Ishikawa (cell line): ENCODE measurements around the gene MORC2.

Experiments used
- CEBPB ChIP-seq: IDR thresholded peaks from 2 replicates; pipeline ENCODE4 v1.6.1; 2012
- CREB1 ChIP-seq: IDR thresholded peaks from 2 replicates; pipeline ENCODE4 v1.6.1; 2012; ENCODE audit warnings: low read depth
- EGR1 ChIP-seq: IDR thresholded peaks from 2 replicates; pipeline ENCODE4 v1.6.1; 2012
- EP300 ChIP-seq: IDR thresholded peaks from 2 replicates; pipeline ENCODE4 v1.6.1; 2012; ENCODE audit warnings: borderline replicate concordance
- FOXM1 ChIP-seq: IDR thresholded peaks from 2 replicates; pipeline ENCODE4 v1.6.1; 2012; ENCODE audit warnings: low read depth, borderline replicate concordance
- NFIC ChIP-seq: IDR thresholded peaks from 2 replicates; pipeline ENCODE4 v1.6.1; 2012
- RAD21 ChIP-seq: IDR thresholded peaks from 2 replicates; pipeline ENCODE4 v1.6.1; 2012; ENCODE audit warnings: low read depth
- TAF1 ChIP-seq: IDR thresholded peaks from 2 replicates; pipeline ENCODE4 v1.6.1; 2012; ENCODE audit warnings: low read depth, mild to moderate bottlenecking
- TCF12 ChIP-seq: IDR thresholded peaks from 2 replicates; pipeline ENCODE4 v1.6.1; 2012; ENCODE audit warnings: low read depth
- TEAD4 ChIP-seq: IDR thresholded peaks from 2 replicates; pipeline ENCODE4 v1.6.1; 2012
- YY1 ChIP-seq: IDR thresholded peaks from 2 replicates; pipeline ENCODE4 v1.6.1; 2012; ENCODE audit warnings: low read depth
- ZBTB7A ChIP-seq: IDR thresholded peaks from 2 replicates; pipeline ENCODE4 v1.6.1; 2012; ENCODE audit warnings: low read depth
- TF ChIP-seq, protein P1 (sequence below): IDR thresholded peaks from 2 replicates; pipeline ENCODE4 v1.6.1; 2012; ENCODE audit warnings: low read depth, mild to moderate bottlenecking
- TF ChIP-seq, protein P2 (sequence below): IDR thresholded peaks from 2 replicates; pipeline ENCODE4 v1.6.1; 2012
- TF ChIP-seq, protein P3 (sequence below): IDR thresholded peaks from 2 replicates; pipeline ENCODE4 v1.6.1; 2012

MORC2 gene

DNA sequence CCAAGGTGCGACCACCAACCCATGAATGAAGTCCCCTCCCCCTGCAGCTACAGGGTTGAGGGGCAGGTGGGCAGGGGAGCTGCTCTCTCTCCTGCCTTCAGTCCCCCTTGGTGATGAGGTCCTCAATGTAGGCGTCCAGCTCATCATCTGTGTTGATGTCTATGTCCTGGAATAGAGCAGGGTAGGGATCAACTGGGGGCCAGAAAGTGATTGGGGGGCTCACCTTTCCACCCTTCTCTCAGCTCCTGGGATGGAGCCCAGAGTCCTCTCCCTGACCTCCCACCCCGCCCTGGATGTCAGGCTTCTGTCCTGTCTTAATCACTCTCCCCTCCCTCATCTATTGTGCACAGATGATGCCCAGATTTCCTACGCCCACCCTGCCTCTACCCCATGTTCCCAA lies 41.9 kb downstream of the MORC2 start:
- TF ChIP-seq NFIC (no peak), TCF12 (no peak), ZBTB7A (no peak), EP300 (no peak), YY1 (no peak), TEAD4 (no peak), FOXM1 (no peak), RAD21 (no peak), TAF1 (no peak), CEBPB (no peak), EGR1 (no peak)
- TF ChIP-seq, protein P1, sequence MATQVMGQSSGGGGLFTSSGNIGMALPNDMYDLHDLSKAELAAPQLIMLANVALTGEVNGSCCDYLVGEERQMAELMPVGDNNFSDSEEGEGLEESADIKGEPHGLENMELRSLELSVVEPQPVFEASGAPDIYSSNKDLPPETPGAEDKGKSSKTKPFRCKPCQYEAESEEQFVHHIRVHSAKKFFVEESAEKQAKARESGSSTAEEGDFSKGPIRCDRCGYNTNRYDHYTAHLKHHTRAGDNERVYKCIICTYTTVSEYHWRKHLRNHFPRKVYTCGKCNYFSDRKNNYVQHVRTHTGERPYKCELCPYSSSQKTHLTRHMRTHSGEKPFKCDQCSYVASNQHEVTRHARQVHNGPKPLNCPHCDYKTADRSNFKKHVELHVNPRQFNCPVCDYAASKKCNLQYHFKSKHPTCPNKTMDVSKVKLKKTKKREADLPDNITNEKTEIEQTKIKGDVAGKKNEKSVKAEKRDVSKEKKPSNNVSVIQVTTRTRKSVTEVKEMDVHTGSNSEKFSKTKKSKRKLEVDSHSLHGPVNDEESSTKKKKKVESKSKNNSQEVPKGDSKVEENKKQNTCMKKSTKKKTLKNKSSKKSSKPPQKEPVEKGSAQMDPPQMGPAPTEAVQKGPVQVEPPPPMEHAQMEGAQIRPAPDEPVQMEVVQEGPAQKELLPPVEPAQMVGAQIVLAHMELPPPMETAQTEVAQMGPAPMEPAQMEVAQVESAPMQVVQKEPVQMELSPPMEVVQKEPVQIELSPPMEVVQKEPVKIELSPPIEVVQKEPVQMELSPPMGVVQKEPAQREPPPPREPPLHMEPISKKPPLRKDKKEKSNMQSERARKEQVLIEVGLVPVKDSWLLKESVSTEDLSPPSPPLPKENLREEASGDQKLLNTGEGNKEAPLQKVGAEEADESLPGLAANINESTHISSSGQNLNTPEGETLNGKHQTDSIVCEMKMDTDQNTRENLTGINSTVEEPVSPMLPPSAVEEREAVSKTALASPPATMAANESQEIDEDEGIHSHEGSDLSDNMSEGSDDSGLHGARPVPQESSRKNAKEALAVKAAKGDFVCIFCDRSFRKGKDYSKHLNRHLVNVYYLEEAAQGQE = no peak
- TF ChIP-seq, protein P2, sequence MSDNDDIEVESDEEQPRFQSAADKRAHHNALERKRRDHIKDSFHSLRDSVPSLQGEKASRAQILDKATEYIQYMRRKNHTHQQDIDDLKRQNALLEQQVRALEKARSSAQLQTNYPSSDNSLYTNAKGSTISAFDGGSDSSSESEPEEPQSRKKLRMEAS = no peak
- TF ChIP-seq, protein P3, sequence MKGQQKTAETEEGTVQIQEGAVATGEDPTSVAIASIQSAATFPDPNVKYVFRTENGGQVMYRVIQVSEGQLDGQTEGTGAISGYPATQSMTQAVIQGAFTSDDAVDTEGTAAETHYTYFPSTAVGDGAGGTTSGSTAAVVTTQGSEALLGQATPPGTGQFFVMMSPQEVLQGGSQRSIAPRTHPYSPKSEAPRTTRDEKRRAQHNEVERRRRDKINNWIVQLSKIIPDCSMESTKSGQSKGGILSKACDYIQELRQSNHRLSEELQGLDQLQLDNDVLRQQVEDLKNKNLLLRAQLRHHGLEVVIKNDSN = no peak

DNA sequence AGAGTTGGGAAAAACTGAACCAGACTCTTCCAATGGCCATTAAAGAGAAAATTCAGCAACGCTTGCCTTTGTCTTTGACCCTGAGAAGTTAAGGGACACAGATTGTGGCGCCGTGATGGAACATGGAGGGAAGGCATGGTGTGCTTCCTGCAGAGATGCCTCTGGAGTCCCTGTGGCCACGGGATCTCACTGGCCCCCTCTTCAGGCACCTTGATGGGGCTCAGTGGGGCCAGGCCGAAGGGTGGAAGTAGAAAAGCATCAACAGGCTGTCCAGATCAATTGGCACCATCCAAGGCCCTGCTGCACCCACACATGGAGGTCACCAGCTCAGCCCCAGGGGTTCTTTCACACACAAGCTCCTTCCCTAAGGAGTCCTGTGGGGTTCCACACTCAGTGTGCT lies 42.9 kb downstream of the MORC2 start:
- TF ChIP-seq, protein P1 = no peak

DNA sequence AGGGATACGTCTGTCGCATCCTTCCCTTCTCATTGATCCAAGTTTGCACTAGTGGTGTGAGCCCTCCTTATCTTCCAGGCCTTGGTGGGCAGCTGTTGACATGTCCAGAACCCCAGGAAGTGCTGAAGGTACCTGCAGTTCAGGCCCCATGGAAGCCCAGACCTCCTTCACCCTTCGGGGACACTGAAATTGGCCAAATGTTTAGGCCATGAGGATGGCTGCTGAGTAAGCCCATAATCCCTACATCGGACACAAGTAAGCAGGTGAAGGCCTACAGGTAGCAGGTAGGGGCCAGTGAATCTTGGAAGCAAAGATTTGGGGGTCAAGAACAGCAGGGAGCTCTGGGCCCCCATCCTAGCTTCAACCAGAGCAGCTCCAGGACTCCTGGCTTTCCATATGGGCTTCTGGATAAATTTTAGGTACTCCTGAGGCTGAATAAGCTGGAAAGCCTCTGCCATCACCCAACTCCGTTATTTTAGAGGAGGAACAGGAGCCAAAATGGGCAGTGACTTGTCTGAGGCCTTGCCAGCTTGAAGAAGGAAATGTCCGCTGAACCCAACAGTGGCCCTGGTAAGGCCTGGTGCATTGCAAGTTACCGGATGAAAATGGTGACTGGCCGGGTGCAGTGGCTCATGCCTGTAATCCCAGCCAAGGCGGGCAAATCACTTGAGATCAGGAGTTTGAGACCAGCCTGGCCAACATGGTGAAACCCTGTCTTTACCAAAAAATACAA lies 45.2 kb downstream of the MORC2 start:
- TF ChIP-seq EP300 (no peak), TCF12 (no peak), EGR1 (no peak), YY1 (no peak), TAF1 (no peak), NFIC (no peak), CREB1 (no peak), FOXM1 (no peak), CEBPB (no peak), ZBTB7A (no peak), TEAD4 (no peak), RAD21 (no peak)
- TF ChIP-seq, protein P1 = no peak
- TF ChIP-seq, protein P3 = no peak
- TF ChIP-seq, protein P2 = no peak

DNA sequence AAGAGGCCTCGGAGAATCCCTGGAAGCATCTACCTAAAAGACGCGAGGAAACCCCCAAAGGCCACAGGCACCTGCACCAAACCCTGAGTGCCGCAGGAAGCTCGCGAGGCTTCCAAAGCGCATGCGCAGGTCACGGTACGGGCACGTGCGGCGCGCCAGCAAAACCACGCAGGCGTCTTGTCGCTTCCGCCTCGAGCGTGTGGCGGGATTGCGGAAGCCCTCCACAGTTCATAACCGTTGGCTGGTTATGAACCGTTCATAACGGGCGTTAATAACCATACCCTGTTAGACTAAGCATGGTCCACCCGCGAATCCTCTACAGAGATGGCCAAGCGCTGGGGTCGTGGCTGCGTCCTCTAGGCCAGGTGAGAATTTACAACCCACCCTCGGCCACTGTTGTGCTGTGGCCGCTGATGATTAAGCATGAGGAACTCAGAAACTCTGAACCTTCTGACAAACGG lies 46.4 kb downstream of the MORC2 start:
- TF ChIP-seq TAF1 = no peak
- no peak for TF ChIP-seq CREB1
- TF ChIP-seq TEAD4 = no peak
- TF ChIP-seq NFIC = no peak
- no peak for TF ChIP-seq RAD21
- no peak for TF ChIP-seq FOXM1
- TF ChIP-seq EP300 = no peak

DNA sequence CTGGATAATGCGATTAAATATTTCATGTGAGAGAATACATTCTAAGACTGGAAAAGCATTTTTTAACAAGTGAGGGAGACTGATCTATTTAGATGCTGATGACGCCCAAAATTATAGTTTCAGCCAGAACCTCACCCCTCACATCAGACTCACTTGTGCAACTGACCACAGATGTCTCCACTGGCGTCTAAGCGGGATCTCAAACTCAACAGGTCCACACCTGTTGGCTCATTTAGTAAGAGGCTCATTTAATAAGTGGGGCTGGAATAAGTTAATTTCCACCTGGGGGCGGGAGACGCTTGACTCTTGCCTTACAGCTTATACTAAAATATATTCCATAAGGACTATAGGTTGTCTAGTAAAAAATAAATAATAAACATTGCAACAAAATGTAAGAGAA lies 47.5 kb downstream of the MORC2 start:
- TF ChIP-seq CREB1 = no peak
- no peak for TF ChIP-seq ZBTB7A
- TF ChIP-seq, protein P3 = no peak
- no peak for TF ChIP-seq CEBPB
- no peak for TF ChIP-seq EP300
- TF ChIP-seq TEAD4 = no peak
- TF ChIP-seq FOXM1 = no peak
